Gastroesophageal sphincter (tissue), 3 donors: ENCODE measurements around the gene DYSF.

ENCODE experiments used
- CTCF ChIP-seq, 4 experiments: fragments of 200-600 bp in 2 of 4; fragments of 450-650 bp in 2 of 4; sonication (generic) in 1 of 4; IDR thresholded peaks; one replicate each; pipeline ENCODE4 v1.5.1; 2017 to 2019; ENCODE audit warnings: antibody characterized with exemption in 4 of 4, mild to moderate bottlenecking in 2 of 4, moderate library complexity in 2 of 4
- EP300 ChIP-seq: sonication (generic); formaldehyde crosslinking; IDR thresholded peaks from one replicate; pipeline ENCODE4 v1.6.1; 2017; ENCODE audit warnings: antibody characterized with exemption, mild to moderate bottlenecking
- POLR2A ChIP-seq, 2 donors: fragments of 450-650 bp; IDR thresholded peaks; one replicate each; pipeline ENCODE4 v1.6.1; 2017; ENCODE audit warnings: antibody characterized with exemption in 2 of 2, mild to moderate bottlenecking in 2 of 2, moderate library complexity in 1 of 2
- POLR2AphosphoS5 ChIP-seq: sonication (generic); formaldehyde crosslinking; IDR thresholded peaks from one replicate; pipeline ENCODE4 v1.6.1; 2017; ENCODE audit warnings: antibody characterized with exemption

- TF ChIP-seq CTCF (IDR thresholded peaks at IDR 0.05) (no peak), EP300 (no peak), POLR2A (IDR thresholded peaks at IDR 0.05) (no peak), POLR2AphosphoS5 (no peak)
Measured at GRCh38 chr2:71484354-71484753, 31.0 kb downstream of the DYSF start.
